Measurements from ENCODE around the gene KRTAP29-1. TPM values are rescaled to one million over a fixed set of nuclear protein-coding genes. Genes with fewer than 3 reads are reported as not detected.
"Not testable (repeated sequence)": the region's sequence is repeated elsewhere in the genome, so short reads cannot be mapped to it uniquely, and the experiment has no call there.

KRTAP29-1 gene
- total RNA-seq, 1 donor from 2014 or later, result not detected

DNA sequence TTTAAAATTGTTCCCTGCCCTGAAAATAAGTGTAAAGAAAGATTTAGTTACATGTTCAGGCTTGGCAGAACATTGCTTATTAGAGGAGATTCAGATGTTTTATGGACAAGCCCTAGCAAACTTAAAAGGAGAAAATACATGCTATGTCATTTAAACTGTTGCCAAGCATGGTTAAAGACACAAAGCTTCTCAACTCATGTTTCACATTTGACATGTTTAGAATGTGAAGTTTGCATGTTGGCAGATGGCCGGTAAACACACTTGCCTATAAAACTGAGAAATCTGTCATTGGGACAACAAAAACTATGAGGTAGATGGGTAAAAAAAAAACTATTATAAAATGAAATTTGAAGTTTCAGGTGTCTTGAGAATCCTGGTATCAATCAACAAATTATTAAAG lies 5.8 kb downstream of the KRTAP29-1 start:
- ATAC-seq, result no peak

DNA sequence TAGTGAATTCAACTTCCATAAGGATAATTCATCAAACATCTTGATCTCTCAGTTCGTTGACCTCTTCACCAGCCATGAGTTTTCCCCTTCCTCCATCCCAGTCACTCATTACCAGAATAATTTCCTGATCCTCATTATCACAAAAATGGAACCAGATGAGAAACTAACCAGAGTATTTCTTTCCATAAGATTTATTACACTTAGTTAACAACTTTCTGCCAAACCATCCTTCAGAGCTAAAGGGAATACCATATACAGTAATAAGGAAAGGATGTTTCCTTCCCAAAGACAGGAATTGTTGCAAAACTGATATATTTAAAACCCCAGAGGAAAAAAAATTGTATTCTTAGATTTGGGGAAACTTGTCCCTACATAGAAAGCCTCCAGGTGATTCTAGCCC lies 8.6 kb downstream of the KRTAP29-1 start:
- no peak for ATAC-seq

DNA sequence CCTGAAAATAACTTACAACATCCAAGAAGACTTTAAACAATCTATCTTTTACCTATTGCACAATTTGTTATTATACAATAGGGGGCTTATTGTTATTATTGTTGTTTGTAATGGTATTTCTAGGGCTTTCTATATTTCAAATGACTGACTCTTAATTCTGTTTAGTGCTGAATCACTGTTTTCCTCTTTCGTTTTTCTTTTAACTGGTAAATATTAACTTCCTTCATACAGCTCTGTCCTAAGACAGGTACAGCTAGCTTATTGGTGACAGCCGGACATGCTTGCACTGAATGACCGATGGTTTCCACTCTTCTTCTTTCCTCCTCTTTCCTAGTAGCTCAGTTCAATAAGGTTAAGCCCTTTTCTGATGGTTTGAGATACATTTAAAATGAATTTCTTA lies 15.6 kb downstream of the KRTAP29-1 start:
- no peak for ATAC-seq

DNA sequence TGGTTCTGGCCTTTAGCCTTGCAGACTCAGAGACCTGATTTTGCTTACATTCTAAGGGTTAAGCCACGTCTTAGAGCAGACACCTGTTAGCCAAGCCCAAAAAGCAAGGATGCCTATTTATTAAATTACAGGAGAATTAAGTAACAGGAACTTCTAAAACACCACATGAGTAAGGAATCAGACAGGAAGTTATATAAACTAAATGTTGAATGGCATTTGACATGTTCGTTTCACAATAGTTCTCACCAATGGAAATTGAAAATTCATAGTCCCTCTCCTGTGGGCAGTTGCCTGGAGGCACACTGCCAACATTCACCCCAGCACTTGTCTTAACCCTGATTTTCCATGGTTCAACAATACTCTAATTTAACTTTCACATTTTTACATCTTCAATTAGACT lies 18.1 kb downstream of the KRTAP29-1 start:
- no peak for ATAC-seq

DNA sequence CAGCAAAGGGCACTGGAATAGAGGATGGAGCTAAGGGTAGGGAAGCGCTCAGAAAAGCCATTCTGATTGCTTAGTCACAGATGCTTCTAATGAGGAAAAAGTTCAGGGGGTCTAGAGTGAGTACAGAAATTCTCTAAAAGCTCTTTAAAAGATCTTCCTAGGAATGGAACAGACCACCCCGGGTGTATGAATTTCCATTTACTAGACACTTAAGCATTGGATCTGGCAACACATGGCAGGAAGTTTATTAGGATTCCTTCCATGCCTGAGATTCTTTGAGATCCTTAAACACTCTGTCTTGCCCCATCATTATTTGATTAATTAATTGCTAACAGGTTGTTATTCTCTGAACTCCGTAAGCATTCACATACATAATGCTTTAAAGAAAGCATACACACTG lies 18.6 kb downstream of the KRTAP29-1 start:
- ATAC-seq, result no peak

DNA sequence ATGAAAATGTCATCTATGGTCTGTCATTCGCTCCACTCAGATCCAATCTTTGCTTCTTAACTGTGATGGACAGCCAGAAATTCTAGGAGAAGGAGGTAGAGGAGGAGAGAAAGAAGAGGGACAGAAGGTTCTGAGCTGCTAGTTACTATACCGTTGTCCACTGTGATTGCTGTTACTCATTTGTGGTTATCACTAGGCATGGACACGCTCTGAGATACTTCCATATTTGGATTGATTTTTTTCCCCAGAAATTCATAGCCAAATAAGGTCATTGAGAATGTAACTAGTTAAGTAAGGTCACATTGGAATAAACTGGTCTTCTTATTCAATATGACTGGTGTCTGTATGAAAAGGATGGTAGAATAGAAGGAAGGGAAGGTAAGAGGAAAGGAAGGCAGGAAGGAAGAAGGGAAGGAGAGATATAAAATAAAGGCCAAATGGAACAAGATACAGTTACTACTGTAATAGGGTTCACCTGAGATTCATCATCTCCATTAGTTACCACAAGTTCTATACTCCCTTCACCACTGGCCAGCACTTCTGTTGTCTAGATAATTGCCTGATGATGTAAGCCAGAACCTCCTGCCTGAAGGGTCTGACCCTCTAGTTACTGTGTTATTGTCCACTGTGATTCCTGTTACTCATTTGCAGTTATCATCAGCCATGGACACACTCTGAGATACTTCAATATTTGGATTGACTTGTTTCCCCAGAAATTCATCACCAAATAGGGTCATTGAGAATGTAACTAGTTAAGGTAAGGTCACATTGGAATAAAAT lies 24.3 kb downstream of the KRTAP29-1 start:
- ATAC-seq, result no peak

DNA sequence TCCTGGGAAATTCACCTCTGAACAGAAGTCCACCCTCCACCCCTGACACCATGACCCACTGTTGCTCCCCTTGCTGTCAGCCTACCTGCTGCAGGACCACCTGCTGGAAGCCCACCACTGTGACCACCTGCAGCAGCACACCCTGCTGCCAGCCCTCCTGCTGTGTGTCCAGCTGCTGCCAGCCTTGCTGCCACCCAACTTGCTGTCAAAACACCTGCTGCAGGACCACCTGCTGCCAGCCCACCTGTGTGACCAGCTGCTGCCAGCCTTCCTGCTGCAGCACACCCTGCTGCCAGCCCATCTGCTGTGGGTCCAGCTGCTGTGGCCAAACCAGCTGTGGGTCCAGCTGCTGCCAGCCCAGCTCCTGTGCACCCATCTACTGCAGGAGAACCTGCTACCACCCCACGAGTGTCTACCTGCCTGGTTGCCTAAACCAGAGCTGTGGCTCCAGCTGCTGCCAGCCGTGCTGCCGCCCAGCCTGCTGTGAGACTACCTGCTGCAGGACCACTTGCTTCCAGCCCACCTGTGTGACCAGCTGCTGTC lies 26.9 kb downstream of the KRTAP29-1 start, which contains the start of gene KRTAP9-7:
TSS of gene KRTAP9-7 (plus strand) at position 51 of the 543 bp plus-strand sequence. CDS start at position 51, 0 bp downstream.
- not testable (repeated sequence) for ATAC-seq

DNA sequence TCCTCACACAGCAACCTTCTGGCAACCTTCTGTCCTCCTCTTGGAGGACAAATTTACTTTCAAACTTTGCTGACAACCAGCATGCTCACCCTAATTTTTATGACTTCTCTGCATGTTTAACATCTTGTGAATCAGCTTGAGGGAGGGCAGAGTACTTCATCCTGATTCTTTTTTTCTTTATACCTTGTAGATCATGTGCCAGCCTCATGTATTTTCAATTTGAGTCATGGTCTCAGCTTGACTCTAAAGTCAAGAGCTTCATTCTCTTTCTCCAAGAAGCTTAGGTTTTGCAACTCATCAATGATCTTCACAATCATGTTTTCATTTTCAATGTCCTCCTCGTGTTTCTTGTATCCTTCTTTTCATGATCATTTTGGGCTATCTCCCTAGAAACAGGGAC lies 30.8 kb downstream of the KRTAP29-1 start:
- ATAC-seq, result no peak

DNA sequence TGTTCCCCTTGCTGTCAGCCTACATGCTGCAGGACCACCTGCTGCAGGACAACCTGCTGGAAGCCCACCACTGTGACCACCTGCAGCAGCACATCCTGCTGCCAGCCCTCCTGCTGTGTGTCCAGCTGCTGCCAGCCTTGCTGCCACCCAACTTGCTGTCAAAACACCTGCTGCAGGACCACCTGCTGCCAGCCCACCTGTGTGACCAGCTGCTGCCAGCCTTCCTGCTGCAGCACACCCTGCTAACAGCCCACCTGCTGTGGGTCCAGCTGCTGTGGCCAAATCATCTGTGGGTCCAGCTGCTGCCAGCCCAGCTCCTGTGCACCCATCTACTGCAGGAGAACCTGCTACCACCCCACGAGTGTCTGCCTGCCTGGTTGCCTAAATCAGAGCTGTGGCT lies 31.3 kb downstream of the KRTAP29-1 start:
- not testable (repeated sequence) for ATAC-seq

DNA sequence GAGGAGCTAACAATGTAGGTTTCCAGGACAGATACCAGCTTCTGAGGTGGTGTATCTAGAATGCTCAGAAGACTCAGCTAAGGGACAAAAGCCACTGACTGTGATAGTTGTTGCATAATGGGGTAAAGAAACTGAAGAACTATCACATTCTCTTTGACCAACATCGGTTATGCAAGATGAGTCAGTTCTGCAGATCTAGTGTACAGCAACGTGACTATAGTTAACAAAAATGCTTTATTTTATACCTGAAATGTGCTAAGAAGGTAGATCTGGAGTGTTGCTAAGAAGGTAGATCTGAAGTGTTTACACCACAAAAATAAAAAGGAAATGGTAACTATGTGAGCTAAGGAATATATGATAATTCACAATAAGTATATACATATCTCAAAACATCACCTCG lies 34.9 kb downstream of the KRTAP29-1 start:
- ATAC-seq, result no peak

DNA sequence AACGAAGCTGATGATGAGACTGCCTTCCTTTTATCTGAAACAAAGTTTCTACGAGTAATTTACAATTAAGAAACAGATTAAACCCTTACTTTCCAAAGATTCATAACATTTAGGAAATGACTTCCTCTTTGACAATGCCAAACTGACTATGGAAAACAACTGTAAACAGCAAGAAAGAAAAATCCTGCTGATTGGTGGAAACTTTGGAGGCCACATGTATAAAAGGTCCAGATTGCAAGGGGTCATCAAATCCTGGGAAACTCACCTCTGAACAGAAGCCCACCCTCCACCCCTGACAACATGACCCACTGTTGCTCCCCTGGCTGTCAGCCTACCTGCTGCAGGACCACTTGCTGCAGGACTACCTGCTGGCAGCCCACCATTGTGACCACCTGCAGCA lies 37.6 kb downstream of the KRTAP29-1 start, which contains the start of gene KRTAP9-6:
TSS of gene KRTAP9-6 (plus strand) at position 301 of the 400 bp plus-strand sequence. CDS start at position 301, 0 bp downstream.
- no peak for ATAC-seq

DNA sequence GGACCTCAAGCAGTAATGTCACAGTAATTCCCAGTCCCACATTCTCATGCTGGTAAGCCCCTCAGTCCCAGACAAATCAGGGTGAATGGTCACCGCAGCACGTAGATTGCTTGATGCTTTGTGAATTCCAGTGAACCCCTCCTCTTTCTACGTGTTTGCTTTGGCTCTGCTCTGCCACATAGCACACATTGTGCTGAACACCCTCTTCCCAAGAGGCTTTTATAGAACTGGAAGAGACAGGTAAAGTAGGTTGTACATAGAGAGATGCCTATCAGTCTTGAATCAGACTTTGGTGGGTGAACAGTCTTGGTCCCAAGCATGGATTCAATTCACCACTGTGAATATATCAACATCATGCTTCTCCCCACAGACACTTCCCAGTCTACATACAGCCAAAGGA lies 38.1 kb downstream of the KRTAP29-1 start:
- ATAC-seq, result no peak

DNA sequence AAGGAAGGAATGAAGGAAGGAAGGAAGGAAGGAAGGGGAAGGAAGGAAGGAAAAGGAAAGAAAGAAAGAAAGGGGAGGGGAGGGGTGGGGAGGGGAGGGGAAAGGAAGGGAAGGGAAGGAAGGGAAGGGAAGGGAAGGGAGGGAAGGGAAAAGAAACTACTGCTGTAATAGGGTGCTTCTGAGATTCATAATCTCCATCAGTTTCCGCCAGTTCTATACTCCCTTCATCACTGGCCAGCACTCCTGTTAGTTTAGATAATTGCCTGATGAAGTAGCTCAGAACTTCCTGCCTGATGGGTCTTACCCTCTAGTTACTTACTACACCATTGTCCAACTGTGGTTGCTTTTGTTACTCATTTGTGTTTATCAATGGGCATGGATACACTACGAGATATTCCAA lies 39.4 kb downstream of the KRTAP29-1 start:
- ATAC-seq, result no peak

DNA sequence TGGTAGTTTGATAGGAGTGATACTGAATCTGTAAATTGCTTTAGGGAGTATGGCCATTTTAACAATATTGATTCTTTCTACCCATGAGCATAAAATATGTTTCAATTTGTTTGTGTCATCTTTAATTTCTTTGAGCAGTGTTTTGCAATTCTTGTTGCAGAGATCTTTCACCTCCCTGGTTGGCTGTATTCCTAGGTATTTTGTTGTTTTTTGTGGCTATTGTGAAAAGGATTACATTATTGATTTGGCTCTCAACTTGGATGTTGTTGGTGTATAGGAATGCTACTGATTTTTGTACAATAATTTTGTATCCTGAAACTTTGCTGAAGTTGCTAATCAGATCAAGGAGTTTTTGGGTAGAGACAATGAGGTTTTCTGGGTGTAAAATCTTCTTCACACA lies 44.2 kb downstream of the KRTAP29-1 start:
- ATAC-seq, result no peak

DNA sequence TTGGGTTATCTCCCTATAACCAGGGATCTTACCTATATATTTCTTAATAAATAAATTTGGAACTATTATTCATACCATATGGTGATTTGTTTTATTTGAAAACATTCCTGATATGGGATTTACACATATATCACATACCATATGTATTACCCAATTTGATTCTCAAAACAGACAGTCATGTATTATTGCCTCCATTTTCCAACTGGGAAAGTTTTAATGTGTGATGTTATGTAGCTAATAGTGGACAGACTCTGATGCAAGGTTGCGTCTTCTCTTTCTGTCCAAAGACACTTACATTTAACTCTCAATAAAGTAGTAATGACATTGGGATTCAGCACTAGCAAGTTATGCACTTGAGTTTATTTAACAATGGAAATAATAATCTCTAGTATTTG lies 46.4 kb downstream of the KRTAP29-1 start:
- no peak for ATAC-seq

DNA sequence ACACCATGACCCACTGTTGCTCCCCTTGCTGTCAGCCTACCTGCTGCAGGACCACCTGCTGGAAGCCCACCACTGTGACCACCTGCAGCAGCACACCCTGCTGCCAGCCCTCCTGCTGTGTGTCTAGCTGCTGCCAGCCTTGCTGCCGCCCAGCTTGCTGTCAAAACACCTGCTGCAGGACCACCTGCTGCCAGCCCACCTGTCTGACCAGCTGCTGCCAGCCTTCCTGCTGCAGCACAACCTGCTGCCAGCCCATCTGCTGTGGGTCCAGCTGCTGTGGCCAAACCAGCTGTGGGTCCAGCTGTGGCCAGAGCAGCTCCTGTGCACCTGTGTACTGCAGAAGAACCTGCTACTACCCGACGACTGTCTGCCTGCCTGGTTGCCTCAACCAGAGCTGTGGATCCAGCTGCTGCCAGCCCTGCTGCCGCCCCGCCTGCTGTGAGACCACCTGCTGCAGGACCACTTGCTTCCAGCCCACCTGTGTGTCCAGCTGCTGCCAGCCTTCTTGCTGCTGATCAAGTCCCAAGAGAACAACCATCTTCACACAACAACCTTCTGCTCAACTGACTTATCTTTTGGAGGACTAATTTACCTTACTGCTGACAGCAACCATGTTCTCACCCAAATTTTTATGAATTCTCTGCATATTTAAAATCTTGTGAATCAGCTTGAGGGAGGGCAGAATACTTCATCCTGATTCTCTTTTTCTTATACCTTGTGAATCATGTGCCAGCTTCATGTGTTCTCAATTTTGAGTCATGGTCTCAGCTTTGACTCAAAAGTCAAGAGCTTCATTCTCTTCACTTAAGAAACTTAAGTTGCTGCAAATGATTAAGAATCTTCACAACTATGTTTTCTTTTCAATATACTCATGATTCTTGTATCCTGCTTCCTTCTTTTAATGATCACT lies 47.0 kb downstream of the KRTAP29-1 start, which contains the start of gene KRTAP9-9:
TSS of gene KRTAP9-9 (plus strand) at position 4 of the 910 bp plus-strand sequence.
- ATAC-seq, result not testable (repeated sequence)

DNA sequence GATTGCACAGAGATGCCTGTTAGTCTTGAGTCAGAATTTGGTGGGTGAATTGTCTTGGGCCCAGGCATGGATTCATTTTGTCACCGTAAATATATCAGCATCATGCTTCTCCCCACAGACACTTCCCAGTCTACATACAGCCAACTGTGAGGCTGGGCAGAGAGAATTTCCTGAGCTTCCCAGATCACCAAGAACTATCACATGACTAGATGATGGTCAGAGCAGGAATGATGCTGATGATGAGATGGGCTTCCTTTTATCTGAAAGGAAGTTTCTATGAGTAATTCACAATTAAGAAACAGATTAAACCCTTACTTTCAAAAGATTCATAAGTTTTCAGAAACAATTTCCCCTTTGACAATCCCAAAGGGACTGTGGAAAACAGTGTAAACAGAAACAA lies 47.8 kb downstream of the KRTAP29-1 start:
- no peak for ATAC-seq

Other genes with a start within 250 kb of the KRTAP29-1 start
- gene KRTAP2-2, start 247.6 kb downstream of the KRTAP29-1 start, total RNA-seq, result not detected
- gene KRTAP2-3, start 242.7 kb downstream of the KRTAP29-1 start, total RNA-seq, result not detected
- gene KRTAP2-4, start 237.0 kb downstream of the KRTAP29-1 start, total RNA-seq, result not detected
- not detected for gene KRTAP4-7, start 218.7 kb downstream of the KRTAP29-1 start, total RNA-seq
- gene KRTAP4-8, start 204.7 kb downstream of the KRTAP29-1 start, total RNA-seq, result not detected
- gene KRTAP4-16, start 200.6 kb downstream of the KRTAP29-1 start, total RNA-seq, result not detected
- not detected for gene KRTAP4-9, start 197.5 kb downstream of the KRTAP29-1 start, total RNA-seq
- gene KRTAP4-11, start 184.5 kb downstream of the KRTAP29-1 start, total RNA-seq, result not detected
- gene KRTAP4-12, start 178.7 kb downstream of the KRTAP29-1 start, total RNA-seq, result not detected
- gene KRTAP4-6, start 162.3 kb downstream of the KRTAP29-1 start, total RNA-seq, result not detected
- gene KRTAP4-5, start 153.0 kb downstream of the KRTAP29-1 start, total RNA-seq, result not detected
- gene KRTAP4-4, start 142.1 kb downstream of the KRTAP29-1 start, total RNA-seq, result not detected
- not detected for gene KRTAP4-3, start 134.6 kb downstream of the KRTAP29-1 start, total RNA-seq
- not detected for gene KRTAP4-2, start 124.6 kb downstream of the KRTAP29-1 start, total RNA-seq
- gene KRTAP4-1, start 117.9 kb downstream of the KRTAP29-1 start, total RNA-seq, result not detected
- gene KRTAP9-1, start 113.0 kb downstream of the KRTAP29-1 start, total RNA-seq, result not detected
- gene KRTAP9-2, start 76.2 kb downstream of the KRTAP29-1 start, total RNA-seq, result not detected
- gene KRTAP9-3, start 70.4 kb downstream of the KRTAP29-1 start, total RNA-seq, result not detected
- gene KRTAP9-8, start 64.9 kb downstream of the KRTAP29-1 start, total RNA-seq, result not detected
- not detected for gene KRTAP9-4, start 53.2 kb downstream of the KRTAP29-1 start, total RNA-seq
- not detected for gene KRTAP9-9, start 47.5 kb downstream of the KRTAP29-1 start, total RNA-seq
- not detected for gene KRTAP9-6, start 37.5 kb downstream of the KRTAP29-1 start, total RNA-seq
- not detected for gene KRTAP9-7, start 27.2 kb downstream of the KRTAP29-1 start, total RNA-seq
- gene KRTAP16-1, start 6.5 kb upstream of the KRTAP29-1 start, total RNA-seq, result not detected
- not detected for gene KRTAP17-1, start 12.9 kb upstream of the KRTAP29-1 start, total RNA-seq
- 0.92 TPM for gene KRT33A, start 48.0 kb upstream of the KRTAP29-1 start, total RNA-seq
- not detected for gene KRT33B, start 67.0 kb upstream of the KRTAP29-1 start, total RNA-seq
- gene KRT34, start 79.5 kb upstream of the KRTAP29-1 start, total RNA-seq, result 0.44 TPM
- gene KRT31, start 94.8 kb upstream of the KRTAP29-1 start, total RNA-seq, result 4.4 TPM
- not detected for gene KRT37, start 121.7 kb upstream of the KRTAP29-1 start, total RNA-seq
- not detected for gene KRT38, start 138.1 kb upstream of the KRTAP29-1 start, total RNA-seq
- 0.80 TPM for gene KRT32, start 164.5 kb upstream of the KRTAP29-1 start, total RNA-seq
- gene KRT35, start 178.3 kb upstream of the KRTAP29-1 start, total RNA-seq, result not detected
- not detected for gene KRT36, start 187.1 kb upstream of the KRTAP29-1 start, total RNA-seq
- 44,686 TPM for gene KRT13, start 202.8 kb upstream of the KRTAP29-1 start, total RNA-seq
- gene KRT15, start 216.0 kb upstream of the KRTAP29-1 start, total RNA-seq, result 2,810 TPM
- gene KRT19, start 225.5 kb upstream of the KRTAP29-1 start, total RNA-seq, result 366 TPM

All from esophagus mucosa (tissue), 1 donor.